HG03521 (cell line): ENCODE results near the gene CENPQ.

Experiments used
- ATAC-seq: cut with Tn5 transposase; IDR thresholded peaks from one replicate; pipeline ENCODE4 v1.9.1; 2021; ENCODE audit warnings: mild to moderate bottlenecking, moderate library complexity; ENCODE audit not compliant: unreplicated experiment

Gene CENPQ

DNA sequence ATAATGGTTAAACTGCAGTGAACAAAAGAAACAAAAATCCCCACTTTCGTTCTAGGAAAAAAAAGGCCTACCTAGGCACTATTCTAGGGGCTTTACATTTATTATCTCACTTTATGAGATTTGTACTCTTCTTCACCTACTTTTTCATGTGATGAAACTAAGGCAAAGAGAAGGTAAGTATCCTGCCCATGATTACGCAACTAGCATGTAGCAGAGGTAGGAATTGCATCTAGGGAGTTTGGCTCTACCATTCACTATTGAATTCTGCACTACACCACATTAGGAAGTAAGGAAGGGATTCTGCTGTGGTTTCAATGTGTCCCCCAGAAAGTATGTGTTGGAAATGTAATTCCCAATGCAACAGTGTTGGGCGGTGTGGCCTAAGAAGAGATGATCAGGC lies 75.9 kb downstream of the CENPQ start:
- ATAC-seq, result no peak

DNA sequence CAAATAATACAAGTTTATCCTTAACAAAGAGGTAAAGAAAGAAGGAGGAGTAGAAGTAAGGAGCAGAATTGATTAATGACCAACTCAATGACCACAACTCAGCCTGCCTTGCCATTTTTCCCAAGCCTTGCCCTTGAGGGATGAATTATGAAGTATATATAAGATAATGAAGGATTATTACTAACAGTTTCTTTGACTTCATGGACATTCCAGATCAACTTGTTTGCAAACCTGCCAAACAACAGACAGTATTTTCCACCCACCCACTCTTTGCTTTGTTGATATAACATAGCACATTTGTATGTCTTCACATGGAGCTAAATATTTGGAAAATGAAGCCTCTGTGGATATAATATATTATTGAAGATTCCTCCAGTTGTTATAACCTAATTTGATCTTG lies 77.4 kb downstream of the CENPQ start:
- no peak for ATAC-seq

GRCh38 chr6:49541210-49541724 lies 78.1 kb downstream of the CENPQ start:
- ATAC-seq, result no peak

GRCh38 chr6:49541936-49542335 lies 78.8 kb downstream of the CENPQ start:
- no peak for ATAC-seq
